HG02981 (cell line): ENCODE data around the gene BMP5.

Experiments used
- ATAC-seq: cut with Tn5 transposase; IDR thresholded peaks from one replicate; pipeline ENCODE4 v1.9.1; 2021; ENCODE audit warnings: mild to moderate bottlenecking, moderate library complexity; ENCODE audit not compliant: unreplicated experiment

The BMP5 gene

GRCh38 chr6:55726144-55726543 lies 149.2 kb downstream of the BMP5 start:
- ATAC-seq: no peak

- ATAC-seq: no peak
Measured at GRCh38 chr6:55714831-55715230, 160.6 kb downstream of the BMP5 start.

GRCh38 chr6:55713436-55713835 lies 162.0 kb downstream of the BMP5 start:
- no peak for ATAC-seq

GRCh38 chr6:55708711-55709110 lies 166.7 kb downstream of the BMP5 start:
- no peak for ATAC-seq

DNA sequence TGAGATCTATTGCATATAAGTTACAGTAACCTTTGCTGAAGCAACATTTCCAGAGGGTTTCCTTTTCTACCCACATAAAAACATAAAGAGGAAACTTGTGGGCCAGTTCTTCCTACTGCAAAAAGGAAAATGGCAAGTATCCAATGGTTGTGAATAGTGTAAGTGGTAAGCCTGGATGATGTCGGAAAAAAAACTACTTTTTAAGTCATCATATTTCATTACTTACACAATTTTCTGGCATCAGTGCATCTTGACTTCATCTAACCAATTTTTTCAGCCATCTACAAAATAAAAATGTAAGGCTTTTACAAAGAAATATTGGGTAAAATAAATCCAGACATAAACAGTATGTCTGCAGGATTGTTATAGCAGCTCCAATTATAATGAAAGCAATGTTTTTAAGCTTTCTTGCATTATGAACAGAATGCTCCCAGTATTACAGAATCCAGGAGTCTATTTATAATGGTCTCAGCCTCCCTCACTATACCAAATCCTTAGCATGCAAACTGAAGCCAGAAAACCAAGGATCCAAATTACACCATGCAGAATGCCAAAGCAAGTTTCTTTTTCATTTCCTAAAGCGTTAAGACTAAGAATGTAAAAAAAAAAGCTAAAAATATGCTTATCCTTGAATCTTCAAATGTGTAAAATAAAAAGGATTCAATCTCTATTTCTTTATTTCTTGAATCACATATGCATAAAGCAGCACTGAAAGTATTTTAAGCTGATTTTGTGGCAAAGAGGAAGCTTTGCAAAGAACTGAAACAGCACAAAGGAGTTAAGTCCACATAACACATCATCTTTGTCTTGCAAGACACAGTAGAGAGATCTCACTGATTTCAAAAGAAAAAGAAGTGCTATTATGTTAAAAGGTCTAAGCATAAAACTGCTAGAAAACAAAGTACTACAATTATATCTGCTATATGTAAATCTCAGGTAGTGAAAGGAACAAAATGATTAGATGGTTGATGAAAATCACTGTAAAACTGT lies 169.6 kb downstream of the BMP5 start:
- no peak for ATAC-seq

DNA sequence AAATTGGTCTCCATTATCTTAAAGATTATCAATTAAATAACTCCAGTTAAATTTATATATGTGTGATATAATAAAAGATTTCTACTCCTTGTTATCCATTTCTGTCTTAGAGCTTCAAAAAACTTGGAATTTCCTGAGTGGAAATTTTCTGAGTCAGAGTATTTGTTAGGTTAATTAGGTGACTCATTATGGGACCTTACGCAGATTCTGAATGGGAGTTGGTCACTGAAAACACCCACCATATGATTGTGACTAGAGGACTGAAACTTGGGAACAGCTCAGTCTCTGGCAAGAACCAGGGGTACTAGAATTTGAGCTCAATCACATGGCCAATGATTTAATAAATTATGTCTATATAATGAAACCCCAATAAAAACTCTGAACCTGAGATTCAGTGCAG lies 171.0 kb downstream of the BMP5 start:
- ATAC-seq: no peak
